IPS-18c (cell line): Measurements from ENCODE around the gene ARHGEF4.

Source experiments
- H3K4me3 ChIP-seq: 2 replicates; pipeline ENCODE4 v1.7.0; 2013; ENCODE audit warnings: low read depth, mild to moderate bottlenecking, low read length, moderate library complexity; ENCODE audit not compliant: insufficient read depth
- H3K9me3 ChIP-seq: one replicate; pipeline ENCODE4 v1.6.1; 2013; ENCODE audit warnings: mild to moderate bottlenecking, low read length, moderate library complexity; ENCODE audit not compliant: control insufficient read depth, insufficient read depth

The ARHGEF4 gene

GRCh38 chr2:130842770-130843169, 6.1 kb downstream of the ARHGEF4 start:
- H3K9me3 ChIP-seq, result no peaks in the 10 kb centered on the region
- no peak overlapping the region for H3K4me3 ChIP-seq

DNA sequence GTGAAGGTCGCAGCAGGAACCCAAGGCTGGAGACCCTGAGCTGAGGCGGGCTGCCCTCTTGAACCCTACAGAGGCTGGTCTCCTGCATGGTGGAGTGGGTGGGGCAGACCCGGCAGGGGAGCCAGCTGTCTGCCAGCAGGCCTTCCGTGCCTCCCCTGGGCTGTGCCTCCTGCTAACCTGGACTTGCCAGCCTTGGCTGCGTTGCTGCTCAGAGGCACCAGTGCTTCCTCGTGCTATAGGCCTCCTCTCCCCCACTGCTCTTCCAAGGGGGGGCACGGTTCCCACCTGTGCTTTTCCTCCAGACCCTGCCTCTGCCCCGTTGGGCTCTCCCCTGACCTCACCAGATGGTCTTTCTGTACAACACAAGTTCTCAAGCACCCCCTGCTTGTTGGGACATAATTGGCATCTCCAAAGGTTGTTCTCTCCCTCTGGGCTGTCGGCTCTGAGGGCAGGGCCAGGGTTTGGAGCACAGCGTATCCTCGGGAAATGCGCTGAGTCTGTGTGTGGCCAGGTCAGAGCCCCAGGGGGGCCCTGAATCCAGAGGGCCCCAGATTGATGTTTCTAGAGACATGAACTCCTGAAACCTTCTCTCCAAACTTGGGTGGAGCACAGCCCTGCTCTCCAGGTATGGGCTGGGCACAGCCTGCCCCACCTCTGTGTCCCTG, 6.7 kb downstream of the ARHGEF4 start:
- Histone ChIP-seq H3K4me3 (no peak overlapping the region), H3K9me3 (no peaks in the 10 kb centered on the region)

DNA sequence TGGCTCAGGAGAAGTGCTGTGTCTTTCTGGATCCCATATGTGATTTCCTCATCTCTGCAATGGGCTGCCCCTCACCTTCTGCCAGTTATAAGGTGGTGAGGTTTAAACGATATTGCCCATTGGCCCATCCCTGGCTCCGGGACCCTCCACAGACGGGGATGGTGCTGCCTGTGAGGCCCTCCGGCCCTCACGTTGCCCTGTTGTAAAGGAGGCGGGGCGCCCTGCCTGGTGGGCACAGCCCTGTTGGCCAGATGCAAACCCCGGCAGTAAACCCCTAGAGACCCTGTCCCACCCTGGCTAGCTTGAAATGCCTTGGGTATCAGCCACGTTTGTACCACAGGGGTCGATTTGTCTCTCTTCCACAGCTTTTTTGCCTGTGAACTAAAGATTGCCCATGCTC, 7.4 kb downstream of the ARHGEF4 start:
- Histone ChIP-seq H3K9me3 (no peaks in the 10 kb centered on the region), H3K4me3 (no peak overlapping the region)

GRCh38 chr2:130845505-130846085, 8.9 kb downstream of the ARHGEF4 start:
- no peak overlapping the region for H3K4me3 ChIP-seq
- H3K9me3 ChIP-seq, result no peaks in the 10 kb centered on the region

DNA sequence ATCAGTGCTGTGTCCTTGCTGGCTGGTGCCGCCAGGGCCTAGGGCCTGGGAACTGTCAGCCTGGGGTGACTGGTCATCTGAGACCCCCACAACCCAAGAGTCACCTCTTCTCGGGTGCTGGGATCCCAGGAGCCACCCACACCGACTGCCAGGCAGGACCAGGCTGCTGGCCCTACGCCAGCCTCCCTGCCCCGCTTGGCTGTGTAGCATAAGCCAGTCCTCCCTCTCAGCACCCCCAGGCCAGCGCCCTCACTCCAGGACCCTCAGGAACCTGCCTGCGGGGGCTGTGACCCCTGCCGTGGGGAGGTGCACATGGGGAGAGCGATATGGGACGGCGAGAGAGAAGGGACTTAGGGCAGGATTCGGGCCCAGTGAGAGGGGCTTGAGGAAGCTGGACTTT, 9.5 kb downstream of the ARHGEF4 start:
- Histone ChIP-seq H3K9me3 (no peaks in the 10 kb centered on the region), H3K4me3 (no peak overlapping the region)

DNA sequence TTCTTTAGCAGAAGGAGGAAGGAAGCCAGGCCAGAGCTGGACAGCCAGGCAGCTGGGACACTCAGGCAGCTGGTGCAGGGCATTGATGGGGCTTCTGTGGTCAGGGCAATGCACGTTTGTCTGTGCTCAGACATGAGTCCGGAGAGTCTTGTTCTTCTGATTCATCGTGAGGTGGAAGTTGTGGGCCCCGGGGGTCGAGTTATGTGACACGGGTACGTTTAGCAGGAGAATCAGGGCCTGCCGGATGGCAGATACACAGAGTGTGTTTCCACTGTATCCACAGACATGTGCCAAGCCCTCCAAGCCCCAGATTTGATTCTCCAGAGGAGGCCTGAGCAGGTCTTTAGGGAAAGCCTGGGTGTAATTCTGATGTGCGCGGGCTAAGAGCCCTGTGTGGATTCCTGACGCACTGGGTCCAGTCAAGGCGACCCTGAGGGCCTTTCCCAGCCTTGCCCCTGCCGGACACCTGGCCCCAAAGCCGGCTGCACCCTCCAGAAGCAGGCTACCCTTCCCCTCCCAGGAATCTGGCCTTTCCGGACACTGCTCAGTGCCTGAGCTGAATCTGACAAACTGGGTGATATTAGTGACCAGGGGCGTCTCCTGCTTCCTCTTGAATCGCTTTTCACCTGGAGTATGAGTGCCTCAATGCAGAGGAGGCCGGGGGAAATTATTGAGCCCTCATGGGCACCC, 10.1 kb downstream of the ARHGEF4 start:
- H3K9me3 ChIP-seq, result no peaks in the 10 kb centered on the region

DNA sequence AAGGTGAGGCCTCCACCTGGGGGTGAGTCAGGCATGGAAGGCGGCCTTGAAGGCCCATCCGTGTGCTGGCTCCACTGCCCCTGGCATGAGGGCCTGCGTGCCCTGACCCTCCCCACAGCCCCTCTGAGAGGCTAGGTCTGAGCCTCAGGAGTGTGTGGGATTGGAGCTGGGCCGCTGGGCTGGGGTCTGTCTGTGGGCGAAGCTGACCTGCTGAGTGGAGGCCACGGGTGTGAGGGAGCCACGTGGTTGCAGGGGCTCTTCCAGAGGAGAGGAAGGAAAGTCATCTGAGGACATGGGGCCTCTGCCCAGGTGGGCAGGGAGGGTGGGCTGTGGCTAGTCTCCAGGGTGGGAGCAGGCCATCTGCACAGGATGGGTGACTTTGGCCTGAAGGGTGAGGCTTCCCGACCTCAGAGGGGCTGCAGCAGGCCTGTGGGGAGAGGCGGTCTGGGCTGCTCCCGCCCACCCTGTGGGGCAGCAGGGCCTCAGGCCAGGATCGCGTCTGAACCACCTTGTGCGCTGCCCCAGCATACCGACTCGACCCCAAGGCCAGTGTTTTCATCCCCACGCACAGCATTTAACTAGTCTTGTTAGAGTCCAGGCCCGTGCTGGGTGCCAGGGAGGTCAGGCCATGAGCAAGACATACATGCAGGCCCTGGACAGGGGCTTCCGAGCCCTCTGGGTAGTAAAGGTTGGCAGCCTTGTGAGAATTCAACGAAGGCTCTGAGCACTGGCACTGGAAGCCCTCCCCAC, 11.2 kb downstream of the ARHGEF4 start:
- no peak overlapping the region; the same call in 1 of the 2 replicates for H3K4me3 ChIP-seq
- no peaks in the 10 kb centered on the region for H3K9me3 ChIP-seq

More for the DNA sequence above, 10.1 kb downstream of the ARHGEF4 start:
- no peak overlapping the region for H3K4me3 ChIP-seq

DNA sequence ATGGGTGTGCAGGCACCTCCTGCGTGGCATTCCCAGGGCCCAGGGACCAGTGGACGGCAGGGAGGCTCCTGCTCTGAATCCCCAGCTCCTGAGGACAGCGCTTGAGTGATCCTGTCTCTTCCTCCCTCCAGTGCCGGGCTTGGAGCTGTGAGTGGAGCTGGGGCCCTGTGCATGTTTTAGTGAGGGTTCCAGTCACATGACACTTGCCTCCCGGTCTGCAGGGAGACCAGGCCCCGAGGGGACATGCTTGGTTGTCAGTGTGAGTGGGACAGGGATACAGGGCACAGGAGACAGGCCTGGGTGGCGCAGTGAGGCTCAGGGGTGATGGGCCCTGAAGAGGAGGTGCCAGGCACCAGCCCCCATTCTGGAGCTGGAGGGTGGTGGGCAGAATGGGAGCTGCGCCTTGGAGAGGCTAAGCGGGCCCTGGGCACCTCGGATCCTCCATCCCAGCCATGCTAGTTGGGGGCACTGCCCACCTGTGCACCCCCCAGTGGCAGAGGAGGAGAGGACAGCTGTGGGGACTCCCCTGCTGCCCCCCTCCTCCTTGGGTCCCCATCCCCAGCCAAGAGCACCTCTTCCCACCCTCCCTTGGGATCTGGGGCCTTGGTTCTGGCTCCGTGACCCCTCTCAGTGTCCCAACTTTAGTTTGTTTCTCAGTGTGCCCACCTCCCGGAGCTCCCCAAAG, 12.0 kb downstream of the ARHGEF4 start:
- Histone ChIP-seq H3K4me3 (no peak overlapping the region), H3K9me3 (no peaks in the 10 kb centered on the region)

- no peak overlapping the region for H3K4me3 ChIP-seq
- H3K9me3 ChIP-seq, result no peaks in the 10 kb centered on the region
These were observed 13.4 kb downstream of the ARHGEF4 start for GRCh38 chr2:130849896-130850787.

DNA sequence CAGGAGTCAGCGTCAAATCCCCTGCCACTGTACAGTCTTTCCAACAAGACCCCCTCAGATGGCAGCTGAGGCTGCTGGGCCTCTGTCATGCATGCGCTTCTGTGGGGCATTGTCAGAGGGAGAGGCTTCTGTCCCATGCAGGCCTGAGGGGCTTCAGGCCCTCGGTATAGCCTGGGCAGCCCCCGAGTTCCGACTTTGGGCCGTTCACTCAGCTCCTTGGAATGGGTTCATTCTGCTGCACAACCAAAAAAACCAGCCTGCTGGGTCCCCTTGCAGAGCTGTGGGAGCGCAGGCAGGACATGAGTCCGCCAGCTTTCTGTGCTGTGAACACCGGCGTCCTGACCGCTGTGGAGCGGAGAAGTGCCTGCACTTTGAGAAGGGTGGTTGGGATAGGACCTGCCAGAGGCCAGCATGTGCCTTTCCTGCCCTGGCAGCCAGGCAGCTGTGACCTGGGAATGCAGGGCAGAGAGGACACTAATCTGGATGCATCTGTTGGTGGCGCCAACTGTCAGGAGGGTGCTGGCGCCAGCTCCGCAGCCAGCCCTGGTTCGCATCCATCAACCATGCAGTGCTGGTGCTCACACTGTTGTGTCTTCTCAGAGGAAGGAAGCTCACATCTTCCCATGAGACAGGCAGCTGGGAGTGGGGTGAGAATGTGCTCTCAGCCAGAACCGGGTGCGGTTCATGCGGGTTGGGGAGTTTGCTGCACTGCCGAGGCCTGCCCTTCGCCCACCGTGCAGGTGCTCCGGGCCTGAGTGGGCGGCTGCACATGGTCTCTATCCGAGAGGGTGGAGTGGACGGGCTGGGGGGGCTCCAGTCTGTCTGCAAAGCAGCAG, 14.3 kb downstream of the ARHGEF4 start:
- H3K9me3 ChIP-seq, result no peaks in the 10 kb centered on the region
- H3K4me3 ChIP-seq, result no peak overlapping the region

GRCh38 chr2:130851624-130852382, 15.1 kb downstream of the ARHGEF4 start:
- Histone ChIP-seq H3K4me3 (no peak overlapping the region), H3K9me3 (no peaks in the 10 kb centered on the region)

DNA sequence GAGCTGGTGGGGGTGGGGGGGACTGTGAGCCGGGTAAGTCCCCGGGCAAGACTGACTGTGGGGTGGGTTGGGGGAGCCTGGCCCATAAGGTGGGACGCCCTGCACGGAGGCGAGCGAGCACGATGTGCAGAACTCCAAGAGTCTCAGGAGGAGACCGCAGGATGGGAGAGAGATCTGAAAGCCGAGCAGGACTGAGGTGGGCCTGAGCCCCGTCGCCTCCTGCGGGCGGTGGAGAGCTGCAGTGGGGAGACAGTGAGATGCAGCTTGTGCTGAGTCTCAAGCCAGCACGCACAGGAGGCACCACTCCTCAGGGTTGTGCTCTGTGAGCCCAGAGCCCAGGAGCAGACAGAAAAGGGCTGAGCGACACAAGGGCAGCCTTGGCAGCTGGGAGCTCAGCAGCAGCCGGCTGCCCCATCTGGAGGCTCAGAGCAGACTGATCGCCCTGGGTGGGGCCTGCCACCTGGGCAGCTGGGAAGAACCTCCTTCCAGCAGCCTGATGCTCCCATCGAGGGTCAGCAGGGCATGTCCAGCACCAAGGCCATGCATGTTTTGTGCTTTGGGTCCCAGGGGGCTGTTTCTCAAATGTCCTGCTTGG, 15.9 kb downstream of the ARHGEF4 start:
- no peaks in the 10 kb centered on the region for H3K9me3 ChIP-seq
- no peak overlapping the region for H3K4me3 ChIP-seq

- Histone ChIP-seq H3K9me3 (no peaks in the 10 kb centered on the region), H3K4me3 (no peak overlapping the region)
These were observed 16.7 kb downstream of the ARHGEF4 start for GRCh38 chr2:130853391-130853790.

DNA sequence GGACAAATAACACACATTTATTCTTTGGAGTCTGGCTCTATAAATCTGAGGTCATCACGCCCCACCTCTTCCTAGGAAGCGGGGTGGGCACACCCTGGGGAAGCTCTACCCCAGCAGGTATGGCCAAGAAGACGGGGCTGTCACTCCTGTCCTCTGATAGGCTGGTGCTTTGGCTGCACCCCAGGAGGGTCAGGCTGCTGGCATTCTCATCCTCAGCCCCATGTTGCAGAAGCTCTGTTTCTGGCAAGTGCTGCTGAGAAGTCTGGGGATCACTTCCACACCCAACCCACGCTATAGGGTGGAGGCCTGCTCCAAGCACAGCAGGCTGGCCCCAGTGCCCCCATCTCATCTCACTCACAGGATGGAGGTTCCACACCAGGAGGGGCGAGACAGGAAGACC, 17.6 kb downstream of the ARHGEF4 start:
- Histone ChIP-seq H3K4me3 (no peak overlapping the region), H3K9me3 (no peaks in the 10 kb centered on the region)
